Measurements from ENCODE around the gene JUNB.

JUNB gene

GRCh38 chr19:12785431-12786031 is 5.8 kb upstream of the JUNB start:
- Histone ChIP-seq H3K4me1 (ENCODE audit: control insufficient read depth, low read depth, low read length) (peaks cover 19% of the 10 kb centered on the region), H3K36me3 (ENCODE audit: control insufficient read depth, low read depth, low read length) (no peaks in the 10 kb centered on the region)

DNA sequence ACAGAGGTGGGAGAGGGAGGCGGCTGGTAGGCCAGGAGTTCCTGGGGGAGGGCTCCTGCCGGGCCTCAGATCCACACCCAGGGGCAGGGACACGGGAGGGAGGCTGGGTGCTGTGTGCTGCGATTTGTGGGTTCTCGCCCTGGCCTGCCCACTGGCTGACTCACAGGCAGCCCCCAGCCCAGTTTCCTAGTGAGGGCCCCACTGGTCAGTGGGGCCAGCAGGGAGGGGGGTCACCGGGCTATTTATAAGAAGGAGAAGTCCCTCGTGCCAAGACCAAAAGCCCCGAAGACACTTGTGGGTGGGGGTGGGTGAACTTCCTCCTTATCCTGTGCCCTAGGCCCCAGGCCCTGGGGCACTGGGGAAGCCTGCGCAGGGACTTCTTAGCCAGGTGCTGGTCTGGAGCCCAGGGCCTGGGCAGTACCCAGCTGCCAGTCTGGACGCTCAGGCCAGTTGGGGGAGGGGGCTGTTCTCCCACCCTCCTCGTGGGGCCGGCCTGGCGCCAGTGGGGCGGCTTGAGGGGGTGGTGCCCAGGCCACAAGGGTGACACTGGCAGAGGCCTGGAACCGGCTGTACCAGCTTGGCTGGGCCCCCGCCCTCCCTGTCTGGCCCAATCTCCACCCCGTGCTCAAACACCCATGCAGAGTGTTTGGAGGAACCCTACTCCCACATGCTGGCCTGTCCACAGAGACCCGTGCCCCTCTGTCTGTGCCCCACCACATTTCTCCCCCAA is 5.0 kb upstream of the JUNB start:
- Histone ChIP-seq H3K4me1 (ENCODE audit: control insufficient read depth, low read depth, low read length) (peaks cover 26% of the 10 kb centered on the region), H3K27ac (ENCODE audit: low read length) (no peak overlapping the region), H3K36me3 (ENCODE audit: control insufficient read depth, low read depth, low read length) (no peaks in the 10 kb centered on the region), H3K9me3 (ENCODE audit: control insufficient read depth, low read depth, low read length) (no peaks in the 10 kb centered on the region), H3K9ac (ENCODE audit: low read length) (no peak overlapping the region), H3K4me3 (ENCODE audit: low read length) (no peak overlapping the region), H3K27me3 (ENCODE audit: control insufficient read depth, insufficient read depth, low read length) (peaks cover 11% of the 10 kb centered on the region)

More at GRCh38 chr19:12785431-12786031, 5.8 kb upstream of the JUNB start:
- Histone ChIP-seq H3K4me3 (ENCODE audit: low read length) (no peak overlapping the region), H3K9ac (ENCODE audit: low read length) (no peak overlapping the region), H3K9me3 (ENCODE audit: control insufficient read depth, low read depth, low read length) (no peaks in the 10 kb centered on the region), H3K27me3 (ENCODE audit: control insufficient read depth, insufficient read depth, low read length) (peaks cover 3% of the 10 kb centered on the region), H3K27ac (ENCODE audit: low read length) (no peak overlapping the region)

DNA sequence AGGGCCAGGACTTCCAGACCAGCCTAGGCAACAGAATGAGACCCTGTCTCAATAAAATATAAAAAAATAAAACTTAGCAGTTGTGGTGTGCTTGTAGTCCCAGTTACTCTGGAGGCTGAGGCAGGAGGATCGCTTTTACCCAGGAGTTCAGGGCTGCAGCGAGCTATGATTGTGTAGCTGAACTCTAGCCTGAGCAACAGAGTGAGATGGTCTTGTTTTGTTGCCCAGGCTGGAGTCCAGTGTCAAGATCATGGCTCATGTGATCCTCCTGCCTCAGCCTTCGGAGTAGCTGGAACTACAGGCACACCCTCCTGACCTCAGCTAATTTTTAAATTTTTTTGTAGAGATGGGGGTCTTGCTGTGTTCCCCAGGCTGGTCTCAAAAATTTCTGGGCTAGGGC is 4.3 kb upstream of the JUNB start:
- no peak overlapping the region for H3K27ac ChIP-seq (ENCODE audit: low read length)
- H3K9me3 ChIP-seq (ENCODE audit: control insufficient read depth, low read depth, low read length) = no peaks in the 10 kb centered on the region
- no peak overlapping the region for H3K9ac ChIP-seq (ENCODE audit: low read length)
- peaks cover 26% of the 10 kb centered on the region for H3K4me1 ChIP-seq (ENCODE audit: control insufficient read depth, low read depth, low read length)
- no peaks in the 10 kb centered on the region for H3K36me3 ChIP-seq (ENCODE audit: control insufficient read depth, low read depth, low read length)
- no peak overlapping the region for H3K4me3 ChIP-seq (ENCODE audit: low read length)
- H3K27me3 ChIP-seq (ENCODE audit: control insufficient read depth, insufficient read depth, low read length) = peaks cover 17% of the 10 kb centered on the region

- no peak overlapping the region for H3K9ac ChIP-seq (ENCODE audit: low read length)
- peaks cover 26% of the 10 kb centered on the region for H3K4me1 ChIP-seq (ENCODE audit: control insufficient read depth, low read depth, low read length)
Observed at GRCh38 chr19:12787458-12787857, 3.8 kb upstream of the JUNB start.

GRCh38 chr19:12788042-12788681 is 3.1 kb upstream of the JUNB start:
- peak overlapping the region; percentile 72 for H3K4me3 ChIP-seq (ENCODE audit: low read length)
- peaks cover 29% of the 10 kb centered on the region for H3K27me3 ChIP-seq (ENCODE audit: control insufficient read depth, insufficient read depth, low read length)
- no peaks in the 10 kb centered on the region for H3K36me3 ChIP-seq (ENCODE audit: control insufficient read depth, low read depth, low read length)
- peaks cover 26% of the 10 kb centered on the region for H3K4me1 ChIP-seq (ENCODE audit: control insufficient read depth, low read depth, low read length)
- no peaks in the 10 kb centered on the region for H3K9me3 ChIP-seq (ENCODE audit: control insufficient read depth, low read depth, low read length)
- H3K9ac ChIP-seq (ENCODE audit: low read length) = no peak overlapping the region
- H3K27ac ChIP-seq (ENCODE audit: low read length) = no peak overlapping the region

More at GRCh38 chr19:12787458-12787857, 3.8 kb upstream of the JUNB start:
- H3K27me3 ChIP-seq (ENCODE audit: control insufficient read depth, insufficient read depth, low read length) = peaks cover 22% of the 10 kb centered on the region
- no peak overlapping the region for H3K27ac ChIP-seq (ENCODE audit: low read length)
- no peaks in the 10 kb centered on the region for H3K9me3 ChIP-seq (ENCODE audit: control insufficient read depth, low read depth, low read length)
- H3K36me3 ChIP-seq (ENCODE audit: control insufficient read depth, low read depth, low read length) = no peaks in the 10 kb centered on the region
- H3K4me3 ChIP-seq (ENCODE audit: low read length) = no peak overlapping the region

DNA sequence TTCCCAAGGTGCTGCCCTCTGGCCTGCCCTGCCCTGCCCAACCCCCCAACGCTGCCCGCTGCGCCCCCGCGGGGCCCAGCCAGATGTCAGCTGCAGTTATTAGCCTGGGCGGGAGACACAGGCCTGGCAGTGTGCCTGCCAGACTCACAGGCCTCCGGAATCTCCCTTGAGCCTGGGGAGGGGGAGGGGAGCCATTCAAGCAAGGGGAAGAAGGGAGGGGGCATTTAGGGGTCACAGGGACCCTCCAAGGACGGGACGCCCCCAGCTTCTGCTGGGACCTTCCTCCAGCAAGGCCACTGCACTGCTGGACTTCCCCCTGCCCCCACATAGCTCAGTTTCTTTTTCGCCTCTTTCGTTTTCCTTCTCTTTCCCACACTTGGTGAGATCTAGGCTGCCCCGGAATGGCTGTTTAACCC is 2.6 kb upstream of the JUNB start:
- H3K9ac ChIP-seq (ENCODE audit: low read length) = no peak overlapping the region
- H3K4me1 ChIP-seq (ENCODE audit: control insufficient read depth, low read depth, low read length) = peaks cover 21% of the 10 kb centered on the region
- no peak overlapping the region for H3K27ac ChIP-seq (ENCODE audit: low read length)

DNA sequence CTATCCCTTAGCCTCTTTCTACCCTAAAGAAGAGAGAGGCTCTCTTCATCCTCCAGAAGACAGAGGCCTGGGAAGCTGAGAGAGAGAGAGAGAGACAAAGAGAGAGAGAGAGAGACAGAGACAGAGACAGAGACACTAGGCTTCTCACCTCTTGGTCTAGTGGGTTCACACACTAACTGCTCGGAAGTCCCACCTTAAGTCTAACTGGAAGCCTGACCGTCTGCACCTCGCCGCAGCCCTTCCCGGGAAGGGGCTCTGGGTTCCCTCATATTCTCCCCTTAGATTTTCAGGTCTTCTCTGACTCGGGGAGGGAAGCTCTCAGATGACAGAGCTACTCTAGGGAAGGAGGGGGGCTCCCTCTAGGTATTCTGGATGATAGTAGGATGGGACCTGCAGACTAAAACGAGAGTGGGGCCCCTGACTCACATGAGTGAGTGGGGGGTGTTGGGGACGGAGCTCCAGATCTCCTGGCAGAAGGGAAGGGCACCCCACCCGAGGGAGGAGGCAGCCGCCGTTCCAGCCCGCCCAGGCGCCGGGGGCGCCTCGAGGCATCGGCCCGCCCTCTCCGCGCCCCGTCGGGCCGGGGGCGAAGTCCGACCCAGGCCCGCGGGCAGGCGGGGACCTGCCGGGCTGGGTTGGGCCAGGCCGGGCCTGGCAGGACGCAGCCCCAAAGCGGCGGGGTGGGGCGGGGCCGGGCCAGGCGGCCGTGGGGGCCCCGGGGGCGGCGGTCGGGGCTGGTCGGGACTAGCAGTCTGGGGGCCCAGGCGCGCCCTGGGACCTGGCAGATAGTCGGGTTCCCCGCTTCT is 2.0 kb upstream of the JUNB start:
- Histone ChIP-seq H3K27me3 (ENCODE audit: control insufficient read depth, insufficient read depth, low read length) (peaks cover 31% of the 10 kb centered on the region), H3K9me3 (ENCODE audit: control insufficient read depth, low read depth, low read length) (no peaks in the 10 kb centered on the region), H3K4me1 (ENCODE audit: control insufficient read depth, low read depth, low read length) (peaks cover 24% of the 10 kb centered on the region), H3K36me3 (ENCODE audit: control insufficient read depth, low read depth, low read length) (no peaks in the 10 kb centered on the region), H3K27ac (ENCODE audit: low read length) (no peak overlapping the region), H3K9ac (ENCODE audit: low read length) (no peak overlapping the region), H3K4me3 (ENCODE audit: low read length) (peak overlapping the region; percentile 72)

More for the DNA sequence above, 2.6 kb upstream of the JUNB start:
- no peaks in the 10 kb centered on the region for H3K36me3 ChIP-seq (ENCODE audit: control insufficient read depth, low read depth, low read length)
- peak overlapping the region; percentile 72 for H3K4me3 ChIP-seq (ENCODE audit: low read length)
- H3K9me3 ChIP-seq (ENCODE audit: control insufficient read depth, low read depth, low read length) = no peaks in the 10 kb centered on the region
- H3K27me3 ChIP-seq (ENCODE audit: control insufficient read depth, insufficient read depth, low read length) = peaks cover 31% of the 10 kb centered on the region

DNA sequence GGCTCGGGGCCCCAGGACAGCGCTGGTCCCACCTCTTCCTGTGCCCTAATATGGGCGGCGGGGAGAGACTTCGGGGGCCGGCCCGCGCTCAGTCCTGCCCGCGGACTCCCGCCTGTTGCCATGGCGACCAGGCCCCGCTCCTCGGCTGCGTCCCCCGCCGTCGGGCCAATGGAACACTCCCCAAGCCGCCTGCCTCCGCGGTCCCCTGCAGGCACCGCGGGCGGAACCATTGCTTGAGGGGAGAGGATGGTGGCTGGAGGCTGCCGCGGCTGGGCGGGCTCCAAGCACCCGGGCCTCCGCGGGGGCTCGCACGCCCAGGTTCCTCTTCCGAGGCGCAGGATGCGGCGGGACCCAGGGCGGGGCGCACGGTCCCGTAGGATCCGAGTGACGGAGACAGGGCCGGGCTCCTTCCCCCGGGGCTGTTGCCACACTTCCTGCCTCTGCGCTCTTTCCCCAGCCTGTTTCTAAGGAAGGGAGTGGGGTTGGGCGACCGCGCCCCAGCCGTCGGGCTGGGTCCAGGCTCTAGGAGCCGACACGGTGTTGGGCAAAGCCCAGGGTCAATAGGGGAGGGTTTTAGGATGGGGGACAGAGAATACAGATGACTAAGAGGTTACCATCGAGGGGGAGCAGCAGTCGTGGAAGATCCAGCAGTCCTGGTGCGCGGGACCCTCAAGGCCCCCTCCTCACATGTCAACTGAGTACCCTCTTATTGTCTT is 1.2 kb upstream of the JUNB start:
- peak overlapping the region; percentile 42 for H3K9ac ChIP-seq (ENCODE audit: low read length)
- H3K4me1 ChIP-seq (ENCODE audit: control insufficient read depth, low read depth, low read length) = peaks cover 24% of the 10 kb centered on the region
- H3K9me3 ChIP-seq (ENCODE audit: control insufficient read depth, low read depth, low read length) = no peaks in the 10 kb centered on the region
- peaks cover 31% of the 10 kb centered on the region for H3K27me3 ChIP-seq (ENCODE audit: control insufficient read depth, insufficient read depth, low read length)
- H3K36me3 ChIP-seq (ENCODE audit: control insufficient read depth, low read depth, low read length) = no peaks in the 10 kb centered on the region
- peak overlapping the region; percentile 72 for H3K4me3 ChIP-seq (ENCODE audit: low read length)
- no peak overlapping the region for H3K27ac ChIP-seq (ENCODE audit: low read length)

DNA sequence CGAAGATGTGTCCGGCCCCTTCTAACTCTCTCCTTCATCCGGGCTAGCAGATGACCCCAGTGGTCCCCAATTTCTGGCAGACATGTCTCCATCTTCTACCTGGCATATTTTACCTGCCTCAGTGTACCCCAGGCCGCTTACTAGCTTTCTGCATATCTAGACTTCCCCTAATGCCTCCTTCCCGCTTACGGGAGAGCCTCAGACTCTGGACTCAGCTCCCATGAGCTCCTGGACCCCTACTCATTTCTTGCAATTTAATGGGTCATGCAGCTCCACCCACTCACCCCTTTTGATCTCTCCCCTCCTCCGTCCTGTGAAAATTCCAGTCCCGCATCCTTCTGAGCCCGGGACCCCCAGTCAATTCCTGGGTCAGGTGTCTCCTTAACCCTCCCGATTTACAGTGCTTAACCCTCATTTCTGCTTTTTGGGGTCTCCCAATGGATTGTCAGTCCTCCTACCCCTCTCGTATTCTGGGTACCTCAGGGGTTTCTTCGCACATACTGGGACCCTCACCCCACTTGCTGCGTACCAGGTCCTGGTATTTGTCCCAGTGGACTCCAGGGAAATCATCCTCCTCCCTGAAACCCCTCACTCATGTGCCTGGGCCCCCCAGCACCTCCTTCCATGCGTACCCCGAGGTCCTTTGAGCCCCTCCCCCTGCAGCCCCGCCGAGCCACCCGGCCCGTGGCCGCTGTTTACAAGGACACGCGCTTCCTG is 500 bp upstream of the JUNB start:
- Histone ChIP-seq H3K36me3 (ENCODE audit: control insufficient read depth, low read depth, low read length) (no peaks in the 10 kb centered on the region), H3K4me1 (ENCODE audit: control insufficient read depth, low read depth, low read length) (peaks cover 25% of the 10 kb centered on the region), H3K4me3 (ENCODE audit: low read length) (peak overlapping the region; percentile 72), H3K27ac (ENCODE audit: low read length) (no peak overlapping the region), H3K9me3 (ENCODE audit: control insufficient read depth, low read depth, low read length) (no peaks in the 10 kb centered on the region), H3K27me3 (ENCODE audit: control insufficient read depth, insufficient read depth, low read length) (peaks cover 31% of the 10 kb centered on the region), H3K9ac (ENCODE audit: low read length) (peak overlapping the region; percentile 42)

- Histone ChIP-seq H3K27ac (ENCODE audit: low read length) (no peak overlapping the region), H3K4me3 (ENCODE audit: low read length) (peak overlapping the region; percentile 72), H3K36me3 (ENCODE audit: control insufficient read depth, low read depth, low read length) (peaks cover 5% of the 10 kb centered on the region), H3K27me3 (ENCODE audit: control insufficient read depth, insufficient read depth, low read length) (peaks cover 31% of the 10 kb centered on the region), H3K9ac (ENCODE audit: low read length) (peak overlapping the region; percentile 62), H3K9me3 (ENCODE audit: control insufficient read depth, low read depth, low read length) (no peaks in the 10 kb centered on the region), H3K4me1 (ENCODE audit: control insufficient read depth, low read depth, low read length) (peaks cover 32% of the 10 kb centered on the region)
Observed at GRCh38 chr19:12792051-12792852, 966 bp downstream of the JUNB start.
